Measurements from ENCODE around the gene STK17B. TPM values are rescaled to one million over a fixed set of nuclear protein-coding genes. Genes with fewer than 3 reads are reported as not detected.
"Not testable (repeated sequence)": the region's sequence is repeated elsewhere in the genome, so short reads cannot be mapped to it uniquely, and the experiment has no call there.

Gene STK17B
- total RNA-seq, 1 donor from 2014 or later: 7.9 TPM

DNA sequence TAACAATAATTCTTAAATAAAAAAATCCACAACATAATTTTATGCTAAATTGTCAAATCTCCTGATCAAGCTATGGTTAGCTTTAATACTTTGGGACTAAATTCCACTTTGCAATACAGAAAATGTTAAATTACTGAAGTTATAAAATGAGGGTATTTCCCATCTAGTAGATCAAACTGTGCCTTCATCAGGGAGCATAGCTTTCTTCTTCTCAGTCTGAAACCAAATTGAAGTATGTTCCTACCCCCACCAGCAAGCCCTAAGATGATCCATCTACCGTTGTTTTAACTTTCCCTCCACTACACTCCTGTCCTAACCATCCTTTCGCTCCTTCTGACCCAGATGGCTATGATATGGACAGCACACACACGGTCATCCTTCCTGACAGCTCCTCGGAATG is 24.4 kb upstream of the STK17B start:
- Mint-ChIP-seq H3K4me1 (ENCODE audit: unreplicated experiment) (no peaks in the 10 kb centered on the region), H3K9me3 (ENCODE audit: unreplicated experiment) (no peaks in the 10 kb centered on the region), H3K36me3 (ENCODE audit: low read depth, unreplicated experiment) (no peaks in the 10 kb centered on the region), H3K4me3 (ENCODE audit: unreplicated experiment) (no peak overlapping the region), H3K27ac (ENCODE audit: unreplicated experiment) (no peak overlapping the region), H3K27me3 (ENCODE audit: unreplicated experiment) (peaks cover 1% of the 10 kb centered on the region)
- TF ChIP-seq, protein P1, sequence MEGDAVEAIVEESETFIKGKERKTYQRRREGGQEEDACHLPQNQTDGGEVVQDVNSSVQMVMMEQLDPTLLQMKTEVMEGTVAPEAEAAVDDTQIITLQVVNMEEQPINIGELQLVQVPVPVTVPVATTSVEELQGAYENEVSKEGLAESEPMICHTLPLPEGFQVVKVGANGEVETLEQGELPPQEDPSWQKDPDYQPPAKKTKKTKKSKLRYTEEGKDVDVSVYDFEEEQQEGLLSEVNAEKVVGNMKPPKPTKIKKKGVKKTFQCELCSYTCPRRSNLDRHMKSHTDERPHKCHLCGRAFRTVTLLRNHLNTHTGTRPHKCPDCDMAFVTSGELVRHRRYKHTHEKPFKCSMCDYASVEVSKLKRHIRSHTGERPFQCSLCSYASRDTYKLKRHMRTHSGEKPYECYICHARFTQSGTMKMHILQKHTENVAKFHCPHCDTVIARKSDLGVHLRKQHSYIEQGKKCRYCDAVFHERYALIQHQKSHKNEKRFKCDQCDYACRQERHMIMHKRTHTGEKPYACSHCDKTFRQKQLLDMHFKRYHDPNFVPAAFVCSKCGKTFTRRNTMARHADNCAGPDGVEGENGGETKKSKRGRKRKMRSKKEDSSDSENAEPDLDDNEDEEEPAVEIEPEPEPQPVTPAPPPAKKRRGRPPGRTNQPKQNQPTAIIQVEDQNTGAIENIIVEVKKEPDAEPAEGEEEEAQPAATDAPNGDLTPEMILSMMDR (IDR thresholded peaks at IDR 0.05; ENCODE audit: unreplicated experiment): no peak
- no peak for DNase-seq (ENCODE audit: low spot score)

DNA sequence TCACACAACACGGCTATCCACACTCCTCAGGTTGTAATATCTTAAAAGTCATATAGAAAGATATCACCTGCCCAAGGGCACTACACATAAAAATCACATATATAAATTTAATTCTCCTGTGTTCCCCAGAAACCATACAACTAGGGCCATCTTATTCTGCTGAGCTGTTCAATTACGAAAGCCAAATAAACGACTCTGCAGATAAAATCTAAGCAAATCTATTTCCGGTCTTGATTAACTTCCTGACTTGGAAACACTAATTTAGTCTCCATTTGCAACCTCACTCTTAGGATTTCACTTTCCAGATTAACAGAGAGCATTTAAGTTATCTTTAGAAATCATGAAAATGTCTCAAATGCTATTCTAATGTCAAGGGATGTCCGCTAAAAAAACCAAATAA is 23.9 kb upstream of the STK17B start:
- Mint-ChIP-seq H3K9me3 (ENCODE audit: unreplicated experiment) (no peaks in the 10 kb centered on the region), H3K4me3 (ENCODE audit: unreplicated experiment) (no peak overlapping the region), H3K36me3 (ENCODE audit: low read depth, unreplicated experiment) (no peaks in the 10 kb centered on the region), H3K27me3 (ENCODE audit: unreplicated experiment) (peaks cover 1% of the 10 kb centered on the region), H3K27ac (ENCODE audit: unreplicated experiment) (no peak overlapping the region), H3K4me1 (ENCODE audit: unreplicated experiment) (no peaks in the 10 kb centered on the region)
- TF ChIP-seq, protein P1 (IDR thresholded peaks at IDR 0.05; ENCODE audit: unreplicated experiment): no peak
- no peak for DNase-seq (ENCODE audit: low spot score)

DNA sequence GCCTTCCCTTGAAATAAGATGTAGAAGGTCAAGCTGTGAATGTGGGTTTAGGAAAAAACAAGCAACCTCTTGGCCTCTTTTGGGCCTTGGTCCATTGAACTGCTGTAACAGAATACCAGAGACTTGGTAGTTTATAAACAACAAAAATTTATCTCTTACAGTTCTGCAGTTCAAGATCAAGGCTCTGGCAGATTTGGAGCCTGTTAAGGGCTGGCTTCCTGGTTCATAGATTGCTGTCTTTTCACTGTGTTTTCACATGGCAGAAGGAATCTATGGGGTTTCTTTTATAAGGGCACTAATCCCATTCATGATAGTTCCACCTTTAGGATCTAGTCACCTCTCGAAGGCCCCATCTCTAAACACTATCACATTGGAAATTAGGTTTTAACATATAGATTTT is 20.2 kb upstream of the STK17B start:
- no peaks in the 10 kb centered on the region for H3K27me3 Mint-ChIP-seq (ENCODE audit: unreplicated experiment)
- DNase-seq (ENCODE audit: low spot score): no peak
- TF ChIP-seq, protein P1 (IDR thresholded peaks at IDR 0.05; ENCODE audit: unreplicated experiment): no peak
- no peaks in the 10 kb centered on the region for H3K4me1 Mint-ChIP-seq (ENCODE audit: unreplicated experiment)
- H3K27ac Mint-ChIP-seq (ENCODE audit: unreplicated experiment): no peak overlapping the region
- no peak overlapping the region for H3K4me3 Mint-ChIP-seq (ENCODE audit: unreplicated experiment)
- no peaks in the 10 kb centered on the region for H3K9me3 Mint-ChIP-seq (ENCODE audit: unreplicated experiment)
- H3K36me3 Mint-ChIP-seq (ENCODE audit: low read depth, unreplicated experiment): no peaks in the 10 kb centered on the region

DNA sequence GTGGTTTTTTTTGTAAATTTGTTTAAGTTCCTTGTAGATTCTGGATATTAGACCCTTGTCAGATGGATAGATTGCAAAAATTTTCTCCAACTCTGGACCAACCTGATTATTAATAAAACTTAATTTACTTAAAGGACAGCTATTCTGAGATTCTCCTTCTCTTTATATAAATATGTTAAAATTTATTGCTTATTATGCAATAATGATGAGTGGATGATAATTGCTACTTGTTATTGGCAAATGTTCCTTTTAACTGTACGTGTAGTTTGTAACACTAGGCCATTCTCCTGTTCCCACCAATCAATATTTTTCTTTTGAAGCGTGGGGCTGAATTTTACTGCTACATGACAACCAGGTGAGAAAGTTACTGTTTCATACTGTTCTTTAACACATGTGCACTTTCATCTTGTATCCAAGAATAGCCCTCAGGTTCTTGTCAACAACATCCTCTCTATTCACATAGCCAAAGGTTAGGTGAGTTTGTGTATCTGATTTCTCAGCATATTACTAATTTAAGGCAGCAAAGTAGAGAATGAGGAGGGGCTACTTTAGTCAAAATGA is 16.6 kb upstream of the STK17B start:
- Mint-ChIP-seq H3K27me3 (ENCODE audit: unreplicated experiment) (no peaks in the 10 kb centered on the region), H3K36me3 (ENCODE audit: low read depth, unreplicated experiment) (no peaks in the 10 kb centered on the region), H3K4me3 (ENCODE audit: unreplicated experiment) (no peak overlapping the region), H3K27ac (ENCODE audit: unreplicated experiment) (no peak overlapping the region), H3K4me1 (ENCODE audit: unreplicated experiment) (peaks cover 4% of the 10 kb centered on the region), H3K9me3 (ENCODE audit: unreplicated experiment) (no peaks in the 10 kb centered on the region)
- no peak for DNase-seq (ENCODE audit: low spot score)
- TF ChIP-seq, protein P1 (IDR thresholded peaks at IDR 0.05; ENCODE audit: unreplicated experiment): no peak

DNA sequence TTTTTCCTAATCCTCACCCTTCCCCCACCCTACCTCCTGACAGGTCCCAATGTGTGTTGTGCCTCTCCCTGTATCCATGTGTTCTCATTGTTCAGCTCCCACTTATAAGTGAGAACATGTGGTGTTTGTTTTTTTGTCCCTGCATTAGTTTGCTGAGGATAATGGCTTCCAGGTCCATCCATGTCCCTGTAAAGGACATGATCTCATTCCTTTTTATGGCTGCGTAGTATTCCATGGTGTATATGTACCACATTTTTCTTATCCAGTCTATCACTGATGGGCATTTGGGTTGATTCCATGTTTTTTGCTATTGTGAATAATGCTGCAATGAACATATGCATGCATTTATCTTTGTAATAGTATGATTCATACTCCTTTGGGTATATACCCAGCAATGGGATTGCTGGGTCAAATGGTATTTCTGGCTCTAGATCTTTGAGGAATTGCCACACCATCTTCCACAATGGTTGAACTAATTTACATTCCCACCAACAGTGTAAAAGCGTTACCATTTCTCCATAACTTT is 15.9 kb upstream of the STK17B start:
- H3K27me3 Mint-ChIP-seq (ENCODE audit: unreplicated experiment); DNase-seq (ENCODE audit: low spot score); H3K36me3 Mint-ChIP-seq (ENCODE audit: low read depth, unreplicated experiment); H3K27ac Mint-ChIP-seq (ENCODE audit: unreplicated experiment); H3K9me3 Mint-ChIP-seq (ENCODE audit: unreplicated experiment); H3K4me3 Mint-ChIP-seq (ENCODE audit: unreplicated experiment); H3K4me1 Mint-ChIP-seq (ENCODE audit: unreplicated experiment): not testable (repeated sequence)

Measured in endothelial cell (in vitro differentiated cells).